Neural crest cell (in vitro differentiated cells): ENCODE data around the gene MYLK2. TPM values are rescaled to one million over a fixed set of nuclear protein-coding genes. Genes with fewer than 3 reads are reported as not detected.

Source experiments
- DNase-seq: peaks from one replicate; pipeline ENCODE4 v3.0.0; 2021; ENCODE audit warnings: low read depth, mixed read lengths, low spot score
- H3K27ac Mint-ChIP-seq: one replicate; pipeline ENCODE4 v1.8.0; 2021; ENCODE audit warnings: mild to moderate bottlenecking, mixed read lengths; ENCODE audit not compliant: unreplicated experiment
- H3K27me3 Mint-ChIP-seq: 2 replicates; pipeline ENCODE4 v1.8.0; 2021; ENCODE audit warnings: low read depth, mild to moderate bottlenecking, mixed read lengths
- H3K36me3 Mint-ChIP-seq: 2 replicates; pipeline ENCODE4 v1.8.0; 2021; ENCODE audit warnings: low read depth, mild to moderate bottlenecking, mixed read lengths
- H3K4me1 Mint-ChIP-seq: 2 replicates; pipeline ENCODE4 v1.8.0; 2021; ENCODE audit warnings: mixed read lengths
- H3K4me3 Mint-ChIP-seq: one replicate; pipeline ENCODE4 v1.8.0; 2021; ENCODE audit warnings: mild to moderate bottlenecking, mixed read lengths
- H3K9me3 Mint-ChIP-seq: 2 replicates; pipeline ENCODE4 v1.8.0; 2021; ENCODE audit warnings: mixed read lengths
- CTCF ChIP-seq: fragments of 200-600 bp; sonication (generic); conservative IDR thresholded peaks from 2 replicates; pipeline ENCODE4 v1.5.0; 2021; ENCODE audit warnings: antibody characterized with exemption, mild to moderate bottlenecking
- total RNA-seq: library from RNA; stranded (reverse); gene quantifications from 2 replicates; pipeline ENCODE4 v1.2.1, GENCODE V29; 2021

MYLK2 gene
- total RNA-seq, 1 donor from 2014 or later: 1.6 TPM

- Mint-ChIP-seq H3K27me3 (no peaks in the 10 kb centered on the region), H3K9me3 (no peaks in the 10 kb centered on the region), H3K4me3 (no peak overlapping the region), H3K4me1 (peaks cover 14% of the 10 kb centered on the region), H3K27ac (no peak overlapping the region), H3K36me3 (no peaks in the 10 kb centered on the region)
- no peak for TF ChIP-seq CTCF
- no peak for DNase-seq
These were observed 3.6 kb upstream of the MYLK2 start for GRCh38 chr20:31815408-31816188.

GRCh38 chr20:31816221-31816620 is 2.9 kb upstream of the MYLK2 start:
- DNase-seq: no peak
- Mint-ChIP-seq H3K36me3 (no peaks in the 10 kb centered on the region), H3K9me3 (no peaks in the 10 kb centered on the region), H3K27me3 (no peaks in the 10 kb centered on the region), H3K4me3 (no peak overlapping the region), H3K4me1 (peaks cover 14% of the 10 kb centered on the region), H3K27ac (no peak overlapping the region)
- TF ChIP-seq CTCF: no peak

GRCh38 chr20:31817461-31817860 is 1.7 kb upstream of the MYLK2 start:
- Mint-ChIP-seq H3K4me3 (no peak overlapping the region), H3K9me3 (no peaks in the 10 kb centered on the region), H3K27ac (no peak overlapping the region), H3K27me3 (peaks cover 2% of the 10 kb centered on the region), H3K36me3 (no peaks in the 10 kb centered on the region), H3K4me1 (peaks cover 7% of the 10 kb centered on the region)
- TF ChIP-seq CTCF: no peak
- DNase-seq: no peak

GRCh38 chr20:31818376-31818908 is 714 bp upstream of the MYLK2 start:
- Mint-ChIP-seq H3K4me1 (no peaks in the 10 kb centered on the region), H3K4me3 (no peak overlapping the region), H3K27me3 (peaks cover 2% of the 10 kb centered on the region), H3K27ac (peak overlapping the region; percentile 27), H3K9me3 (no peaks in the 10 kb centered on the region), H3K36me3 (no peaks in the 10 kb centered on the region)
- TF ChIP-seq CTCF: no peak
- DNase-seq: no peak

- TF ChIP-seq CTCF: no peak
- Mint-ChIP-seq H3K4me1 (no peaks in the 10 kb centered on the region), H3K4me3 (no peak overlapping the region), H3K27ac (peak overlapping the region; percentile 1), H3K36me3 (no peaks in the 10 kb centered on the region), H3K27me3 (peaks cover 2% of the 10 kb centered on the region), H3K9me3 (no peaks in the 10 kb centered on the region)
- no peak for DNase-seq
These were observed 1.1 kb downstream of the MYLK2 start for GRCh38 chr20:31820228-31820627.
